Measurements from ENCODE around the gene PTPRT.

PTPRT gene

DNA sequence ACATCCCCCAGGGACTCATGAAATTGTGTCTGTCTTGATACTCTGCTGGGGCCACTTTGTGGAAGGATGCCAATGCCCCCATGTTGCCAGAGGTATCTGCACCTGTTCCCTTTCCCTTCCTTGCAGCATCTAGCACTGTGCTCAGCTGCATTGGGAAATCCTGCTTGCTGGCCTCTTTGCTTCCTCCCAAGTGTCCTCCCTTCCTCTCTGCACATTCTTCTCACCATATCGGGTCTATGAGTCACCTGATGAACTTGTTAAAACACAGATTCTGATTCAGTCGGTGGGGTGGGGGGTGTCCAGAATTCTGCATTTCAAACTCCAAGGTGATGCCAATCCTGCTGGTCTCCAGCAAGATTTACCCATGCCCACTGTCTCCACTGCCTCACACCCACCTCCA lies 467.8 kb downstream of the PTPRT start:
- DNase-seq (ENCODE audit: low spot score in 2 of 2) (no peak), ATAC-seq (no peak)
- H3K9me3 Mint-ChIP-seq, result peaks cover 6% of the 10 kb centered on the region
- H3K4me1 Mint-ChIP-seq, result no peaks in the 10 kb centered on the region
- H3K27ac Mint-ChIP-seq, result no peak overlapping the region
- no peak overlapping the region for H3K4me3 Mint-ChIP-seq
- H3K36me3 Mint-ChIP-seq, result no peaks in the 10 kb centered on the region

DNA sequence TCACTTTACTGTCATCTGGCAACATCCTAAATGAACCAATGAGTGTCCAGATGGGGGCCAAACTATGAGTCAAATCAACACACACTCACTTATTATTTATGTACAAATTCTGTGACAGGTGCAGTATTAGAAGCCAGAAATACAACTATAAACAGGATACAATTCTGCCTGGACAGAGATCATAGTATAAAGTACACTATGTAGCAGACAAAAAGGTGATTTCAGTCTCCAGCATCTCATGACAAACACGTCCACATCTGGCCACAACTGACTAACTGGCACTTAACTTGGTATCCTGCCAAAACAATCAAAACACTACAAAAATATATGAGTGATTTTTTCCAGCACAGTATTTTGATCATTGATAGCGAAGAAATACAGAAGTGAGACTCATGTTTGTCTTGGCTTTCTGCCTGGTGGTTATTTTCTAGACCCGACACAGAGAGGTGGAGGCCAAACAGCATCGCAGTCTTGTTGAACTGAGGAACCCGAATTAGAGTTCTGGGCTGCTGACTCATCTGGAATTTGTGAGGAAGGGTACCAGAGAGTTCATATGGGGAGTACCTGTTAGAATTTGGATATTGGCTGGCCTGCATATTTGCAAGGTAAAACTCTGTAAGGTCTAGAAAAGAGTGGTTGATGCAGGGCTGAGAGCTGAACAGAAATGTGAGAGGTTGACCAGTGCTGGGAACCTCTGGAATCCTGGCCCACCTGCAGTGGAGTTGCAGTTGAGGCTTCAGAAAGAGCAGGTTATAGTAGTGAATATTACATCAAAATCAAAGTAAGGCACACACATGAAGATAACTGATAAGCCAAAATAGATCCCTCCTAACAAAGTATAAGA lies 475.2 kb downstream of the PTPRT start:
- ATAC-seq (no peak), DNase-seq (ENCODE audit: low spot score in 2 of 2) (no peak)
- Mint-ChIP-seq H3K27ac (no peak overlapping the region), H3K4me1 (no peaks in the 10 kb centered on the region), H3K4me3 (no peak overlapping the region), H3K36me3 (no peaks in the 10 kb centered on the region), H3K9me3 (peaks cover 10% of the 10 kb centered on the region)

DNA sequence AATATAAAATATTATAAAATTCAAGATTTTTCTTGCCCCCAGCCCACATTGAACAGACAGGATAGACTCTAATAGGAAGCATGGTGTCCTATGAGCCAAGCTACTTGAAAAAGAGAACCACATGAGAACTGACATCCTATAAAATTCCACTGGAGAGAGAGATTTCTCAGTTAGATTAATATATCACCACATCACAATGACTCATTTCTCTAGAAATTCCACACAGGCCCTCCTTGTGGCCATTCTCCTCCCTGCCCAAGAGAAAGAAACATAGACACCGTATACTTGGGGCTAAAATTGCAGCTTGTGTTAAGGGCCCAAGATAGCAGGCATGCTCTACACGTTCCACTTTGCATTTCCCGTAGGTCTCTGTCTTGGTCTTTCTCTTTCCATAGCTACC lies 481.4 kb downstream of the PTPRT start:
- Mint-ChIP-seq H3K4me1 (no peaks in the 10 kb centered on the region), H3K9me3 (peaks cover 16% of the 10 kb centered on the region), H3K36me3 (no peaks in the 10 kb centered on the region), H3K27ac (no peak overlapping the region), H3K4me3 (no peak overlapping the region)
- DNase-seq (ENCODE audit: low spot score in 2 of 2), result no peak
- ATAC-seq, result no peak

GRCh38 chr20:42706759-42707158 lies 482.9 kb downstream of the PTPRT start:
- Mint-ChIP-seq H3K9me3 (peaks cover 26% of the 10 kb centered on the region), H3K4me1 (no peaks in the 10 kb centered on the region), H3K36me3 (no peaks in the 10 kb centered on the region), H3K27ac (no peak overlapping the region), H3K4me3 (no peak overlapping the region)
- DNase-seq (ENCODE audit: low spot score in 2 of 2) (no peak), ATAC-seq (no peak)

DNA sequence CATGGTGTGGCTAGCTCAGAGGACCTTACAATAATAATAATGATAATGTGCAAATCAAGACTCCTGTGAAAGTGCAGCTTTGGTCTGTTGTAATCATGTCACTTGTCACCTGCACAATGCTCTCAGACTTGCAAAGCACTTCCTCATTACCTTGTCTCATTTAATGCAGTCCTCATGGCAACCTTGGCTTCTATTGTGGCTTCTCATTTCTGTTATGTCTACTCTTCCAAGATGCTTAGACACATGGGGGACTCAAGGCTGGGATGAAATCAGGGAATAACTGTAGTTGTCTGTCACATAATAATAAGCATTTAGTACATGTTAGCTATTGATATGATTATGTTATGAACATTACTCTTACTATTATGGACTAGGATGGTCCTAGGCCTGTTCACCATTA lies 484.2 kb downstream of the PTPRT start:
- H3K4me3 Mint-ChIP-seq, result no peak overlapping the region
- H3K27ac Mint-ChIP-seq, result no peak overlapping the region
- H3K36me3 Mint-ChIP-seq, result no peaks in the 10 kb centered on the region
- ATAC-seq, result no peak
- peaks cover 23% of the 10 kb centered on the region for H3K9me3 Mint-ChIP-seq
- DNase-seq (ENCODE audit: low spot score in 2 of 2), result no peak
- no peaks in the 10 kb centered on the region for H3K4me1 Mint-ChIP-seq

DNA sequence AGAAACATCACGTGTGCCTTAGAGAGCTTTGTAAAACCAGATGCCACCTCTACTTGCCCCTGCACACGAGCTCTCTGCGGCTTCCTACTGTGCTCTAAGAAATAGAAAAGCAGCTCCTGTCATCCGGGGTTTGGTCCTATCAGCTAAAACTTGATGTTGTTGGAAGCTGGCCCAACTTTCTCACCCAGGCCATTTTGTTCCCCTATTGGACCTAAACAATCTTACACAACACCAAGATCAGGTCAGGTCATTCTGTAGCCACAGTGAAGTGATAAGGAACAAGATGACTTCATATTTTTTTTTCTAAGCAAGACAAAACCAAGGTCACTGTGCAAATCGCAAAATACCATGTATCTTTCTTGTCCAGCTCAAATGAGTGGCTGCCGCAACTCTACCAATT lies 486.0 kb downstream of the PTPRT start:
- peaks cover 17% of the 10 kb centered on the region for H3K9me3 Mint-ChIP-seq
- H3K36me3 Mint-ChIP-seq, result no peaks in the 10 kb centered on the region
- ATAC-seq (no peak), DNase-seq (ENCODE audit: low spot score in 2 of 2) (no peak)
- no peaks in the 10 kb centered on the region for H3K4me1 Mint-ChIP-seq
- H3K27ac Mint-ChIP-seq, result no peak overlapping the region
- H3K4me3 Mint-ChIP-seq, result no peak overlapping the region

DNA sequence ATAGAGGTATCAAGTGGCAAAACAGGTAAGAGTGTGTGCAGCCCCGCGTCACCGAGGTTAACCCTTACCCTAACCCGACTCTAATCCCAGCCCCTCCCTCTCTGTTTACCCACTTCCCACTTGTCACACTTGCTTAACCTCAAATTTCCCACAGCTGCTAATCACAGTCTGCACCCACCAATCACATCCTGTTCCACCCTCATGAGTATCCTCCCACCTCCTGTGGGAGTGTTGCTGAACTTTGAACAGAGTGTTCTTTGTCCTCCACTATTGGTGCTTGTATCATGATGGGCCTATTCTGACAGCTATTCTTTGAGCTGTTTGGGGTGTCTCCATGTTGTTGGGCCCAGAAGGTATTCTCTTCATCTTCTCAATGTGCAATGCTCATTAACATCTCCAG lies 487.8 kb downstream of the PTPRT start:
- no peak overlapping the region for H3K27ac Mint-ChIP-seq
- no peaks in the 10 kb centered on the region for H3K4me1 Mint-ChIP-seq
- no peak overlapping the region for H3K4me3 Mint-ChIP-seq
- H3K9me3 Mint-ChIP-seq, result peaks cover 17% of the 10 kb centered on the region
- H3K36me3 Mint-ChIP-seq, result no peaks in the 10 kb centered on the region
- ATAC-seq (no peak), DNase-seq (ENCODE audit: low spot score in 2 of 2) (no peak)

DNA sequence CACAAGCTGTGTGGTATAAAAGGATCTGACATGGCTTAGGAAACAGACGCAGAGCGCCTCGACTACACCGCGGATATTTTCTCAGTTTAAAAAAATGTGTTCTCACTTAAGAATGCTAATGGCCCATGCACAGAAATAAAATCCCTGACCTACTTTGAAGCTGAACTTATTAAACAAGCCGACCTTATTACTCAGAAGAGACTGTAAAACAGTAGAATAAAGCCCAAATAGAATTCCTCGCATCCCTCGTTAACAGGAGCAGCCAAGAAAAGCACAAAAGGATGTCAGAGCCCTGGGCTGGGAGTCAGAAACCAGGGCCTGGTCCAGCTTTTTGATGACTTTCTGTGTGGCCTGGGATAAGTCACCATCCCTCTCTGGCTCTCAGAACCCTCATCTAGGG lies 489.3 kb downstream of the PTPRT start:
- ATAC-seq, result no peak
- Mint-ChIP-seq H3K9me3 (peaks cover 19% of the 10 kb centered on the region), H3K4me1 (no peaks in the 10 kb centered on the region), H3K36me3 (no peaks in the 10 kb centered on the region), H3K27ac (no peak overlapping the region), H3K4me3 (no peak overlapping the region)
- DNase-seq (ENCODE audit: low spot score in 2 of 2), result no peak

GRCh38 chr20:42697962-42698361 lies 491.7 kb downstream of the PTPRT start:
- H3K27ac Mint-ChIP-seq, result no peak overlapping the region
- H3K4me3 Mint-ChIP-seq, result no peak overlapping the region
- H3K9me3 Mint-ChIP-seq, result peaks cover 10% of the 10 kb centered on the region
- DNase-seq (ENCODE audit: low spot score in 2 of 2) (no peak), ATAC-seq (no peak)
- H3K36me3 Mint-ChIP-seq, result no peaks in the 10 kb centered on the region
- H3K4me1 Mint-ChIP-seq, result no peaks in the 10 kb centered on the region

- DNase-seq (ENCODE audit: low spot score in 2 of 2) (no peak), ATAC-seq (no peak)
- H3K9me3 Mint-ChIP-seq, result peaks cover 17% of the 10 kb centered on the region
- H3K36me3 Mint-ChIP-seq, result no peaks in the 10 kb centered on the region
- H3K4me1 Mint-ChIP-seq, result no peaks in the 10 kb centered on the region
- no peak overlapping the region for H3K4me3 Mint-ChIP-seq
- H3K27ac Mint-ChIP-seq, result no peak overlapping the region
Measured at GRCh38 chr20:42690842-42691437, 498.8 kb downstream of the PTPRT start.

GRCh38 chr20:42688576-42688975 lies 501.1 kb downstream of the PTPRT start:
- Mint-ChIP-seq H3K4me3 (no peak overlapping the region), H3K36me3 (no peaks in the 10 kb centered on the region), H3K27ac (no peak overlapping the region), H3K4me1 (no peaks in the 10 kb centered on the region), H3K9me3 (peaks cover 17% of the 10 kb centered on the region)
- no peak for ATAC-seq
- DNase-seq (ENCODE audit: low spot score in 2 of 2), result no peak

GRCh38 chr20:42686057-42686456 lies 503.6 kb downstream of the PTPRT start:
- Mint-ChIP-seq H3K9me3 (peaks cover 11% of the 10 kb centered on the region), H3K36me3 (no peaks in the 10 kb centered on the region), H3K4me1 (no peaks in the 10 kb centered on the region), H3K27ac (no peak overlapping the region), H3K4me3 (no peak overlapping the region)
- no peak for DNase-seq (ENCODE audit: low spot score in 2 of 2)
- ATAC-seq, result no peak

DNA sequence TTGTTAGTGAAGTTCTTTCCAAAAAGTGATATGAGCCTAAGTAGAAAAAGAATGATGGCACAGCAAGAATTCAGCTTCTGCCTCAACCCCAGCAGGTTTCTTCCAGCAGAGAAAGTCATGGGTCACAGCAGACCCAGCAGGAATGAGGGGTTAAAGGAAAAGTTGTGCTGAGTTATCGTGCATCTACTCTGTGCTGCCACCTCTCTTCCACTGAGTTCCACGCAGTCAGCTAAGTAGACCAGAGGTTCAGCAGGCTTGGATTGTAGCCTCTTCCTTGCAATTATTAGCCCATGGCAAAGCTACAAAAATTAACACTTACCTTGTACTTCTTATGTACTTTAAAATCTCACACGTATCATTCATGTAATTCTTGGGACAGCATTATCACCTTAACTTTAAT lies 510.8 kb downstream of the PTPRT start:
- no peak for DNase-seq (ENCODE audit: low spot score in 2 of 2)
- H3K4me3 Mint-ChIP-seq, result no peak overlapping the region
- ATAC-seq, result no peak
- no peaks in the 10 kb centered on the region for H3K36me3 Mint-ChIP-seq
- H3K9me3 Mint-ChIP-seq, result peaks cover 3% of the 10 kb centered on the region
- H3K27ac Mint-ChIP-seq, result no peak overlapping the region
- no peaks in the 10 kb centered on the region for H3K4me1 Mint-ChIP-seq

DNA sequence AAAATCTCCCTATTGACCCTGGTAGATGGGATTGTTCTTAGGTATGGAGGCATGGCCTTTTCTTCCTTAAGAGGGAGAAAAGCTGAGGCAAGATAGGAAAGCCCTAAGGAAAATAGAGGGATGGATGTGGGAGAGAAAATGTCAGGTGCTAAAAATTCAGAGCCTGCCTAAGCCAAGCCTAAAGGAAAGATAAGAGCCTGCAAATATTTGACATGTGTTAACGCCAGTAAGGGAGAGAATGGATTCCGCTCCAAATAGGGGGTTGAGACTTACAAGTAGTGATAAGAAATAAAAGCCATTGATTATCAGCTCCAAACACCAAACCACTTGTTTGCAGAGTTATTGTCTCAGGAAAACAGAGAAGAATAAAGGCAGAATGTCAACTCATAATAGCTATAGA lies 533.6 kb downstream of the PTPRT start:
- ATAC-seq (no peak), DNase-seq (ENCODE audit: low spot score in 2 of 2) (no peak)
- no peak overlapping the region for H3K27ac Mint-ChIP-seq
- no peak overlapping the region for H3K4me3 Mint-ChIP-seq
- H3K9me3 Mint-ChIP-seq, result peaks cover 11% of the 10 kb centered on the region
- H3K36me3 Mint-ChIP-seq, result no peaks in the 10 kb centered on the region
- H3K4me1 Mint-ChIP-seq, result no peaks in the 10 kb centered on the region

DNA sequence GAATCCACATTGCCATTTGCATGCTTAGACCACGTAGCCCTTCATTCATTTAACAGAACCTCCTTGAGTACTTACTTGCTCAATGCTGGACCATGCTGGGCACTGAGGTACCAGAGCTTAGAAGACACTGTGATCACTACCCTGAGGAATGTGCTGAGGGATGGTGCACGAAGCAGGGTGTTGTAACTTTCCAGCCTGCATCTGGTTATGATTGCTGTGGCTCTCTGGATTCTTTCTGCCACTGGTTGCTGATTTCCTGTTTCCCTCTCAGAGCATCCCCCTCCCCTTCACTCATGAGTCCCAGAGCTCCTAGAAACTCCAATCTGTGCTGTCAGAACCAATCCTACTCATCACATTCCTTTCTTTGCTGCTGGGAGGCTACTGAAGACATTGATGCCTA lies 537.4 kb downstream of the PTPRT start:
- ATAC-seq (no peak), DNase-seq (ENCODE audit: low spot score in 2 of 2) (no peak)
- H3K9me3 Mint-ChIP-seq, result peaks cover 15% of the 10 kb centered on the region
- H3K36me3 Mint-ChIP-seq, result no peaks in the 10 kb centered on the region
- no peaks in the 10 kb centered on the region for H3K4me1 Mint-ChIP-seq
- no peak overlapping the region for H3K4me3 Mint-ChIP-seq
- no peak overlapping the region for H3K27ac Mint-ChIP-seq

GRCh38 chr20:42650191-42650746 lies 539.4 kb downstream of the PTPRT start:
- Mint-ChIP-seq H3K4me3 (no peak overlapping the region), H3K27ac (no peak overlapping the region)

More at GRCh38 chr20:42650191-42650746, 539.4 kb downstream of the PTPRT start:
- ATAC-seq, result no peak
- DNase-seq (ENCODE audit: low spot score in 2 of 2), result no peak
- Mint-ChIP-seq H3K4me1 (no peaks in the 10 kb centered on the region), H3K36me3 (no peaks in the 10 kb centered on the region), H3K9me3 (peaks cover 9% of the 10 kb centered on the region)

All from stimulated activated effector memory CD8-positive, alpha-beta T cell treated with anti-CD3 and anti-CD28 coated beads, Interleukin-12 subunit alpha, Interleukin-12 subunit beta, amount 100 ng/mL, for 72 hours (primary cell).